ENCODE data around the gene CDCA4.

Gene CDCA4

DNA sequence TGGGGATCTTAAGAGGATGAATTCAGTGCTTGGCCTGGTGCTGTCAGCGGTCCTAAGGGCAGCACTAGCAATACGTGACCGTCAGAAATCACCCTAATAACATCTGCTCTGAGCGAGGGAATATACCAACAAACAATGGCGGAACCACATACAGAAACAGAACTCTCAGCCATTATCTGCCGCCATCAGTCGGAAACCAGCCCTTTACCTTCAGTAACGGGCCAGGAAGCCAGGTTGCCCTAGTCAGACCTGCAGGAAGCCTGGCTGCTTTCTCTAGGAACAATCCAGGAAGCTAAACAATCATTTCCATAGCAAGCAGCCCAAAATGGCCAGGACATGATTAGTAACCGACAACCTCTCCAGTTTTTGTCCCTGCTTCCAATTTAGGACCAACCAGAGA, 5.6 kb downstream of the CDCA4 start:
- TF ChIP-seq, protein P1, sequence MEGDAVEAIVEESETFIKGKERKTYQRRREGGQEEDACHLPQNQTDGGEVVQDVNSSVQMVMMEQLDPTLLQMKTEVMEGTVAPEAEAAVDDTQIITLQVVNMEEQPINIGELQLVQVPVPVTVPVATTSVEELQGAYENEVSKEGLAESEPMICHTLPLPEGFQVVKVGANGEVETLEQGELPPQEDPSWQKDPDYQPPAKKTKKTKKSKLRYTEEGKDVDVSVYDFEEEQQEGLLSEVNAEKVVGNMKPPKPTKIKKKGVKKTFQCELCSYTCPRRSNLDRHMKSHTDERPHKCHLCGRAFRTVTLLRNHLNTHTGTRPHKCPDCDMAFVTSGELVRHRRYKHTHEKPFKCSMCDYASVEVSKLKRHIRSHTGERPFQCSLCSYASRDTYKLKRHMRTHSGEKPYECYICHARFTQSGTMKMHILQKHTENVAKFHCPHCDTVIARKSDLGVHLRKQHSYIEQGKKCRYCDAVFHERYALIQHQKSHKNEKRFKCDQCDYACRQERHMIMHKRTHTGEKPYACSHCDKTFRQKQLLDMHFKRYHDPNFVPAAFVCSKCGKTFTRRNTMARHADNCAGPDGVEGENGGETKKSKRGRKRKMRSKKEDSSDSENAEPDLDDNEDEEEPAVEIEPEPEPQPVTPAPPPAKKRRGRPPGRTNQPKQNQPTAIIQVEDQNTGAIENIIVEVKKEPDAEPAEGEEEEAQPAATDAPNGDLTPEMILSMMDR (IDR thresholded peaks at IDR 0.05), result no peak

DNA sequence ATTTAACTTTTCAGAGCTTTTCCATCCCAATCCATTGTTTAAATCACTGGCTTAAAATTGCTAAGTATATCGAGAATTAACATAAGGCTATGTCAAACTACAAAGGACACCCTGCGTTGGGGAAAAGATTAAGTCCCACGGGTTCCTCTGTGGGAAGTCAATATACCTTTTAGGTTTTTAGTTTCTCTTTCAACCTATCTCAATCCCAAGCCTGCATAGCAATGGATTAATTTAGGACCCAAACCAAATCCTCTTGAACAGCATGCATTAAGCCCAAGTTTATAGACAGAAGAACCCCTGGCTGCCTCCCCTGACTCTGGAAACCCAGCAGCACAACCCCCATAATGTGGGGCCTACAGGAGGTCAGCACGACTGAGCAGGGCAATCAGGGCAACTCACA, 6.3 kb downstream of the CDCA4 start:
- TF ChIP-seq, protein P1 (IDR thresholded peaks at IDR 0.05), result no peak

DNA sequence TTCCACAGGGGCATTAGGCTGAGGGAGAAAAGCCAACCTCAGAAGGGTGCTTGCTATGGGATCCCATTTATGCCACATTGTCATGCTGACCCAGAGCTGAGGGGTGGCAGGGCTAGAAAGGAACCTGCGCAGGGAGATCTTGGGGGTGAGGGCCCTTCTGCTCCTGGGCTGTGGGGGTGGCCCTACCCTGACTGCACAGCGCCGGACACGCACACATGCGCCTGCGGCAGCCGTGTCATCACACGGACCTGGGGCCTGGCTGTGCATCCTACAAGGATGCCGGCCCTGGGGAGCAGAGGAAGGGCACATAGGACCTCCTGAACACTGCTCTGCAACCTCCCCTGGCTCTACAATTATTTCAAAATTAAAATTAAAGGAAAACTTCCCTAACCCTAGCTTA, 6.9 kb downstream of the CDCA4 start:
- TF ChIP-seq, protein P1 (IDR thresholded peaks at IDR 0.05), result no peak

DNA sequence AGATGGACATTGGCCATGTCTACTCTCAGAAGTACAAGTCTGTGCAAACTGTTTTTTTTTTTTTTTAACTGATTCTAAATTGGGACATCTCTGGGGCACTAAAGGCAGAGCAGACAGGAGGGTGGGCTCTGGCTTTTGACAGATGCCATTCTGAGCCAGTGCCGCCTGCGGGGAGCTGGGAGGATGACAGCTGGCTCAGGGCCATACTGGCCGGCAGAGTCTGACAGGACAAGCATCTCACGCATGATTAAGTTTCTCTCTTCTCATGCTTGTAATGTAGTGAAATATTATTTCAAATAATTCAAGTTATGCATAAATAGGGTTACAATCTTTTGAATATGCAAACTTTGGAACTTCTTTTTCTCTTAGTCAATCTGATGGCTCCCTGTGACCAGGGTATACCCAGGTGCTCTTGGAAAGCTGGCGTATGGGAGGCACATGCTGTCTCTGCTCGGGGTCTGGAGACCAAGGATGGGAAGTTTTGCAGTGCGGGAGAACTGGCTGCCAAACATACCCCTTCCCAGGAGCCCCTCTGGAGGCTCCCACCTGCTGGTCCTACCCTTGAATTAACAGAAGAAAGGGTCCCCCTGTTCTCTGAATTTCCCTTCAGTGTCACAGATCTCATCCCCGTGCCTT, 7.6 kb downstream of the CDCA4 start:
- TF ChIP-seq, protein P1 (IDR thresholded peaks at IDR 0.05), result no peak; the same call in 1 of the 2 replicates

DNA sequence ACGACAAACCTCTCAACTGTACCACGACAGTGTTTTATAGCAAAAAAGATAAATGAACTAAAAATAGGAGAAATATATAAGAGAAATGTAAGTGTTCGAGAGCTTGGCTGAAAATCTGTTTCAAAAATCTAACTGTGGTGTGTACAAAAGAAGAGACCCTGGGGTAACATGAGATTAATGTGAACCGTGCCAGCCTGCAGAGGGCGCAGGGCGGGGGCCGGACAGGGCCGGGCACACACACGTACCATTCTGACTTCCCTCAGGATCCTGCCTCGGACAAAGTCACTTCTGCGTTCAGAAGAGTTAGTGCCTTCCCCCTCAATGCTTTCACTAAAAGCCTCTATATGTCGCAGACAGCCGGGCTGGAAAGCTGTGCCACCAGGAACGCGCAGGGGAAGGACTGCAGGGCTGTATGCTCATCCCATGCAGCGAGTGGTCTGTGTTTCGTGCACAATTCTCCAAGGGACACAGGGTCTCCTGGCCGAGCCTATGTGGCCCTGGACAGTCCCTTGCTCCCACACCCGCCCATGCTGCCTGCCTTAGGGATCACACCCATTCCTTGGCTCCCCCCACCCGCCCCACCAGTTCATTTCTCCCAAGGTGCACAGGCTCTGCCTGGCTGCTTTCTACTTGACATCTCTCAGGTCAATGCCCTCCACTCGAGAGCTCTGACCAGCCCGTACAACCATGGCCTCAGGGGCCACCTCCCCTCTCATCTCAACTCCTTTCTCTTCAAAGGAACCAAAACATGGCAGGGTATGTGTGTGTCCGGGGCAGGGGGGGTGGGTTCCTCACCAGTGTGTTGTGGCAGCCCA, 8.5 kb downstream of the CDCA4 start:
- TF ChIP-seq, protein P1 (IDR thresholded peaks at IDR 0.05), result peak; percentile 32; the same call in 1 of the 2 replicates

DNA sequence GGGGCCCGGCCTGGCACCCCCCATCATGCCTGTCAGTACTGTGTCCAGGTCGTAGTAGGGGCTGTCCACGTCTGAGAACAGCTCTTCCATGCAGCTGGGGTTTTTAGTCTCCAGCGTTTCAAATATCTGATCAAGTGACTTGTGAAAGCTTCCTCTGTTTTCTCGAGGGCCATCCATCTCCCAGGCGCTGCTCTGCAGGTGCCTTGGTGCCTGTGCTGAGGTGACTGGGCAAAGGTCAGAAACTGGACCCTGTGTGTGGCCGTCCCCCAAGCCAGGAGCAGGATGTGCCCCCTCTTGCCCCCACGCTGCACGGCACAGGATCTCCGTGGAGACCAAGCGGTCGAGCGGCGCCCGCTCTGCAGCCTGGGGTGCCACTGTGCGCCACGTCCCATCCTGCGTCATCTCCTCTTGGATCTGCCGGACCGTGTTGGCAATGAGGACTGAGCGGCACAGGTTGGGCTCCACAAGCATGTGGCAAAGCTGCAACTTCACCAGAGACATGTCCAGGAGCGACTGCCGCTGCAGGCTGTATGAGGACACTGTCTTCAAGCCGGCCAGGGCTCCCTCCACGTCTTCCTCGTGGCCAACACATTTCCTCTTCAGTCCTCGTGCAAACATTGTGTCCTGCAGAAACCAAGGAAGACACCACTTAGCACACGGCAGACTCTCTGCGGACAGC, 9.4 kb downstream of the CDCA4 start:
- TF ChIP-seq, protein P1 (IDR thresholded peaks at IDR 0.05), result no peak

DNA sequence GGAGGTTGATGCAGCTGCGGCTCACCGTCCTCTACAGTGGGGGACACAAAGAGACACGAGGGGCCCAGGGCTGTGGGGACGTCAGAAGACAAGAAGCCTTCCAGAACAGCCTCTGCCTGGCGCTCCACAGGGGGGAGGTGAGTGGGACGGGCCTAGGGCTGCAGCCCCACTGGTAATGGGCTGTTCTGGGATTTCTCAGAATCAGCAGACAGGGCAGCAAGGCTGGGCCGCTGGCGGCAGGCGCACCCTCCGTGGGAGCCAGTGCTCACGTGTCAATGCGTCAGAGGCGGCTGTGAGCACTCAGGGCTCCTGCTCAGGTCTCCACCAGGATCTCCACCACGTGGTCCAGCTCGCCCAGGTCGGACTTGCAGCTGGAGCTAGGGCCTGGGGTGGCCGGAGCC, 10.0 kb downstream of the CDCA4 start:
- TF ChIP-seq, protein P1 (IDR thresholded peaks at IDR 0.05), result no peak

Measured in LNCAP (cell line).